GM12878 (cell line): ENCODE measurements around the gene CSNK1G1. TPM values are rescaled to one million over a fixed set of nuclear protein-coding genes. Genes with fewer than 3 reads are reported as not detected.

ENCODE experiments used
- ATAC-seq: fragments of 200-7000 bp; cut with Tn5 transposase; 3 replicates; pipeline ENCODE4 v1.9.1; 2020; ENCODE audit warnings: mild to moderate bottlenecking, moderate library complexity
- BruUV-seq: library from RNA; stranded (reverse); fragments of 400-500 nt; replicated peaks from 2 replicates; lab custom pipeline; 2021; lab: Mats Ljungman, UMichigan
- CTCF ChIA-PET: fragments of 300-600 bp; sonication (Branson Sonifier 250); formaldehyde crosslinking; extraction: SDS; loops from one replicate; lab custom pipeline; 2021; ENCODE audit warnings: inconsistent platforms; lab: Yijun Ruan, JAX
- POLR2A ChIA-PET: fragments of 350-600 bp; formaldehyde crosslinking; extraction: SDS; loops from one replicate; lab custom pipeline; 2021; ENCODE audit warnings: inconsistent platforms; lab: Charles Lee
- RAD21 ChIA-PET: fragments of 300-600 bp; sonication (Branson Sonifier 250); formaldehyde crosslinking; loops from one replicate; lab custom pipeline; 2023; ENCODE audit warnings: antibody characterized with exemption; ENCODE audit not compliant: unreplicated experiment; lab: Charles Lee
- SMC1A ChIA-PET: fragments of 300-600 bp; sonication (Branson Sonifier 250); formaldehyde crosslinking; loops from one replicate; lab custom pipeline; 2023; ENCODE audit not compliant: unreplicated experiment, uncharacterized antibody; lab: Charles Lee
- DNase-seq: peaks from one replicate; pipeline ENCODE4 v3.0.0-alpha.2; 2011; ENCODE audit warnings: low read depth, low spot score
- FAIRE-seq: peaks from 3 replicates; lab custom pipeline; 2011; peaks lifted over from hg19 to GRCh38; lab: Jason Lieb, UNC
- H2AFZ ChIP-seq: 2 replicates; pipeline ENCODE4 v1.6.0; 2011; ENCODE audit warnings: low read depth, low read length, control low read depth; ENCODE audit not compliant: control insufficient read depth
- H3K27ac ChIP-seq: 2 replicates; pipeline ENCODE4 v1.5.1; 2011; ENCODE audit warnings: control low read depth; ENCODE audit not compliant: control insufficient read depth, insufficient read depth
- H3K27me3 ChIP-seq, 2 experiments: replicated peaks in 1 of 2; 2 replicates each; pipeline versions ENCODE4 v1.6.0 to v1.6.1; 2011; ENCODE audit warnings: low read length in 1 of 2; ENCODE audit not compliant: control insufficient read depth in 2 of 2, insufficient read depth in 2 of 2
- H3K36me3 ChIP-seq, 2 experiments: 2 replicates each; pipeline ENCODE4 v1.5.1; 2011; ENCODE audit warnings: low read length in 1 of 2; ENCODE audit not compliant: control insufficient read depth in 2 of 2, insufficient read depth in 2 of 2
- H3K4me1 ChIP-seq: 2 replicates; pipeline ENCODE4 v1.6.1; 2011; ENCODE audit warnings: mild to moderate bottlenecking, low read length, moderate library complexity, mixed read lengths; ENCODE audit not compliant: control insufficient read depth, insufficient read depth
- H3K4me2 ChIP-seq: 2 replicates; pipeline ENCODE4 v1.6.0; 2011; ENCODE audit warnings: control low read depth; ENCODE audit not compliant: control insufficient read depth, insufficient read depth
- H3K4me3 ChIP-seq: fragments of 200-600 bp; sonication (generic); 2 replicates; pipeline ENCODE4 v1.5.1; 2016
- H3K79me2 ChIP-seq: 2 replicates; pipeline ENCODE4 v1.6.0; 2011; ENCODE audit warnings: low read length; ENCODE audit not compliant: control insufficient read depth, insufficient read depth
- H3K9ac ChIP-seq: 2 replicates; pipeline ENCODE4 v1.8.0; 2011; ENCODE audit warnings: low read length, control low read depth, mixed read lengths; ENCODE audit not compliant: control insufficient read depth, insufficient read depth
- H3K9me3 ChIP-seq: replicated peaks from 3 replicates; pipeline ENCODE4 v1.5.1; 2011; ENCODE audit warnings: mild to moderate bottlenecking, low read length; ENCODE audit not compliant: control insufficient read depth, insufficient read depth
- H4K20me1 ChIP-seq: 2 replicates; pipeline ENCODE4 v1.6.0; 2011; ENCODE audit not compliant: control insufficient read depth, insufficient read depth
- ATF3 ChIP-seq: IDR thresholded peaks from 2 replicates; pipeline ENCODE4 v1.6.1; 2011; ENCODE audit warnings: low read depth, mild to moderate bottlenecking, low read length, moderate library complexity, borderline replicate concordance; ENCODE audit errors: extremely low read depth
- BACH1 ChIP-seq: fragments of 450-650 bp; IDR thresholded peaks from 2 replicates; pipeline ENCODE4 v1.6.1; 2017; ENCODE audit warnings: mild to moderate bottlenecking, borderline replicate concordance
- CEBPB ChIP-seq, 2 experiments: fragments of 150-350 bp in 1 of 2; IDR thresholded peaks; 2 replicates each; pipeline ENCODE4 v1.6.1; 2012 to 2014; ENCODE audit warnings: low read depth in 2 of 2, low read length in 2 of 2, borderline replicate concordance in 1 of 2, inconsistent platforms in 1 of 2
- CHD2 ChIP-seq: IDR thresholded peaks from 2 replicates; pipeline ENCODE4 v1.6.1; 2011; ENCODE audit warnings: low read depth, low read length, improper control_type of control experiment, borderline replicate concordance
- EGR1 ChIP-seq, 2 experiments: IDR thresholded peaks; 1 replicate in 1 of 2; 2 replicates in 1 of 2; pipeline ENCODE4 v1.6.1; 2011 to 2012; ENCODE audit warnings: low read depth in 2 of 2, low read length in 2 of 2, borderline replicate concordance in 1 of 2, mild to moderate bottlenecking in 1 of 2, moderate library complexity in 1 of 2
- NFYB ChIP-seq: IDR thresholded peaks from 2 replicates; pipeline ENCODE4 v1.6.1; 2011; ENCODE audit warnings: low read depth, mild to moderate bottlenecking, low read length, improper control_type of control experiment, moderate library complexity; ENCODE audit not compliant: insufficient read depth
- NR2C2 ChIP-seq: IDR thresholded peaks from 2 replicates; pipeline ENCODE4 v1.6.1; 2011; ENCODE audit warnings: borderline replicate concordance, low read depth; ENCODE audit not compliant: control insufficient read depth, insufficient read length
- POLR2AphosphoS2 ChIP-seq: IDR thresholded peaks from 2 replicates; pipeline ENCODE4 v1.6.1; 2011; ENCODE audit warnings: low read depth, mild to moderate bottlenecking, low read length, improper control_type of control experiment, moderate library complexity
- SMAD5 ChIP-seq: IDR thresholded peaks from 2 replicates; pipeline ENCODE4 v1.6.1; 2016; ENCODE audit warnings: antibody characterized with exemption, low read depth
- SPI1 ChIP-seq: IDR thresholded peaks from 2 replicates; pipeline ENCODE4 v1.6.1; 2011; ENCODE audit warnings: low read depth, mild to moderate bottlenecking, low read length, moderate library complexity, borderline replicate concordance; ENCODE audit not compliant: insufficient read depth
- TAF1 ChIP-seq: IDR thresholded peaks from 2 replicates; pipeline ENCODE4 v1.6.1; 2011; ENCODE audit warnings: mild to moderate bottlenecking, low read depth, low read length, borderline replicate concordance
- ZBED1 ChIP-seq: IDR thresholded peaks from 2 replicates; pipeline ENCODE4 v1.6.1; 2016; ENCODE audit warnings: borderline replicate concordance
- ZNF217 ChIP-seq: fragments of 450-650 bp; IDR thresholded peaks from 2 replicates; pipeline ENCODE4 v1.6.1; 2017; ENCODE audit warnings: antibody characterized with exemption, mild to moderate bottlenecking
- ZNF274 ChIP-seq: IDR thresholded peaks from one replicate; pipeline ENCODE4 v1.8.0; 2011; ENCODE audit not compliant: insufficient read length, insufficient read depth
- ZSCAN29 ChIP-seq: fragments of 450-650 bp; IDR thresholded peaks from 2 replicates; pipeline ENCODE4 v1.6.1; 2017; ENCODE audit warnings: mild to moderate bottlenecking, moderate library complexity
- WGBS: methylation state at CpG from one replicate; pipeline ENCODE4 v1.1.6; 2016; ENCODE audit warnings: low lambda C conversion rate; ENCODE audit not compliant: insufficient replicate concordance, insufficient coverage; ENCODE audit errors: missing lambda C conversion rate; 5-methylcytosine and 5-hydroxymethylcytosine counted together
- in situ Hi-C: fragments of 300-500 bp; cut with MboI; formaldehyde crosslinking; loops from 9 replicates; pipeline ENCODE4 v1.14.3; 2018; ENCODE audit warnings: mixed read lengths
- intact Hi-C: fragments of 100-400 bp; cut with micrococcal nuclease; formaldehyde crosslinking; loops from one replicate; pipeline ENCODE4 v1.14.2; 2022; ENCODE audit not compliant: unreplicated experiment
- polyA plus RNA-seq, 11 experiments: library from polyadenylated mRNA; depleted of rRNA in 4 of 11; unstranded in 6 of 11; stranded (reverse) in 5 of 11; fragments of >200 nt; fragmentation: Nextera tagmentation in 4 of 11; fragmentation: Illumina TruSeq in 1 of 11; extraction: Ambion mirVana in 4 of 11; extraction: Trizol in 1 of 11; gene quantifications; 1 replicate in 1 of 11; 2 replicates in 10 of 11; pipeline versions ENCODE4 v1.2.1 to v1.2.3, GENCODE V29; 2011 to 2016; ENCODE audit warnings: inconsistent platforms in 2 of 11, missing spikeins in 2 of 11, low read depth in 1 of 11
- total RNA-seq, 4 experiments: library from RNA; depleted of rRNA in 3 of 4; stranded (reverse); fragments of >200 nt in 3 of 4; fragmentation: Illumina TruSeq in 1 of 4; extraction: Trizol in 1 of 4; gene quantifications; 2 replicates each; pipeline versions ENCODE4 v1.2.1 to v1.2.3, GENCODE V29; 2013 to 2021
- TF ChIP-seq, protein P1 (sequence below), 3 experiments: IDR thresholded peaks in 2 of 3; conservative IDR thresholded peaks in 1 of 3; 2 replicates each; pipeline ENCODE4 v1.5.1; 2011; ENCODE audit warnings: low read depth in 3 of 3, low read length in 3 of 3, mild to moderate bottlenecking in 3 of 3, control low read depth in 2 of 3, moderate library complexity in 2 of 3, inconsistent platforms in 1 of 3, mixed read lengths in 1 of 3; ENCODE audit not compliant: control insufficient read depth in 2 of 3, insufficient read depth in 1 of 3; ENCODE audit errors: extremely low read depth in 1 of 3
- TF ChIP-seq, protein P2 (sequence below): IDR thresholded peaks from 2 replicates; pipeline ENCODE4 v1.6.1; 2012; ENCODE audit warnings: low read depth, low read length, improper control_type of control experiment

CSNK1G1 gene
- total and polyA plus RNA-seq, 10 of the 15 experiments (the other 5 are each of a cell fraction or from before 2014, with no cell fraction given) = 6.1 to 23.4 (median 15.3) TPM

DNA sequence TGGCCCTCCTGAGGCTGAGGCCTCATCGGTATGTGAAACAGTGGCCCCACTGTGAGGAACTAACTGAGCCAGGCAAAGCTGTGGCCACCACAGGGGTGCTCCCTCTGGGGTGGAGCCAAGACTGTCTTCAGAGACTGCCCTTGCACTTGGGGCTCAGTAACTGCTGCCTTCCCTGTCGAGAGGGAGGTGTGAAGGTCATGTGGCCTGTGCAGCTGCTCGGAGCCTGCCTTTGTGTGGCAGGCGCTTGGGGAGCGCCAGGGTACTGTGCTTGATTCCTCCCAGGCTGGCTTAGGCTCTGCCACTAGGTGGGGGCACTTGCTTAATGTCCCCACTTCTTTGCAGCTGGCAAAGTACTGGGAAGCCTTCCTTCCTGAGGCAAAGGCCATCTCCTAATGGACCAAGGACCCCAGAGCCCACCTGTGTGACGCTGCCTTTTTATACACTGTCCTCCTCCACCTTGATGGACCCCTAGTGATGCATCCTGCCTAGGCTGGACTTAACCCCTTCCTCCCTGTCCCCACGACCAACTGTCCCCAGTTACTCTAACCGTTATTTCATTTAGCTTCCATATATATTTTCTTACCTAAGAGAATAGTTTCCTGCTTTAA, 218.6 kb downstream of the CSNK1G1 start:
- ATAC-seq (peak; percentile 80), FAIRE-seq (no peak), DNase-seq (no peak)
- CTCF ChIA-PET = interaction anchor here (1.1 to 2.5 kb wide), 4 partner anchors 10 to 26 kb away, joined by 3 to 24 read pairs (median 6); partner anchors contain the start of gene PPIB
- H3K27me3 ChIP-seq = no peaks in the 10 kb centered on the region
- WGBS = 58% methylated on average over 8 of the region's 8 CpGs
- H3K9me3 ChIP-seq = no peaks in the 10 kb centered on the region
- H3K4me3 ChIP-seq = no peak overlapping the region
- no peaks in the 10 kb centered on the region for H3K79me2 ChIP-seq
- no peaks in the 10 kb centered on the region; the same call in 1 of the 2 replicates for H3K4me1 ChIP-seq
- H2AFZ ChIP-seq = no peak overlapping the region
- H3K4me2 ChIP-seq = no peak overlapping the region
- SMC1A ChIA-PET = interaction anchor here (1.4 to 1.5 kb wide), 2 partner anchors 12 to 16 kb away, joined by 4 read pairs; no protein-coding TSS in a partner anchor
- POLR2A ChIA-PET = interaction anchor here (1.5 kb wide), 1 partner anchor 13 kb away, joined by 5 read pairs; no protein-coding TSS in a partner anchor
- peaks cover 31 to 35% of the 10 kb centered on the region in 2 experiments for H3K36me3 ChIP-seq
- intact Hi-C loops = no loop called here
- no peak overlapping the region for H3K9ac ChIP-seq
- in situ Hi-C loops = no loop called here
- no peaks in the 10 kb centered on the region for H4K20me1 ChIP-seq
- RAD21 ChIA-PET = interaction anchor here (1.0 to 1.4 kb wide), 2 partner anchors 16 kb away, joined by 3 to 6 read pairs; no protein-coding TSS in a partner anchor
- no TSS peak for BruUV-seq
- no peak overlapping the region for H3K27ac ChIP-seq
- TF ChIP-seq, protein P1, sequence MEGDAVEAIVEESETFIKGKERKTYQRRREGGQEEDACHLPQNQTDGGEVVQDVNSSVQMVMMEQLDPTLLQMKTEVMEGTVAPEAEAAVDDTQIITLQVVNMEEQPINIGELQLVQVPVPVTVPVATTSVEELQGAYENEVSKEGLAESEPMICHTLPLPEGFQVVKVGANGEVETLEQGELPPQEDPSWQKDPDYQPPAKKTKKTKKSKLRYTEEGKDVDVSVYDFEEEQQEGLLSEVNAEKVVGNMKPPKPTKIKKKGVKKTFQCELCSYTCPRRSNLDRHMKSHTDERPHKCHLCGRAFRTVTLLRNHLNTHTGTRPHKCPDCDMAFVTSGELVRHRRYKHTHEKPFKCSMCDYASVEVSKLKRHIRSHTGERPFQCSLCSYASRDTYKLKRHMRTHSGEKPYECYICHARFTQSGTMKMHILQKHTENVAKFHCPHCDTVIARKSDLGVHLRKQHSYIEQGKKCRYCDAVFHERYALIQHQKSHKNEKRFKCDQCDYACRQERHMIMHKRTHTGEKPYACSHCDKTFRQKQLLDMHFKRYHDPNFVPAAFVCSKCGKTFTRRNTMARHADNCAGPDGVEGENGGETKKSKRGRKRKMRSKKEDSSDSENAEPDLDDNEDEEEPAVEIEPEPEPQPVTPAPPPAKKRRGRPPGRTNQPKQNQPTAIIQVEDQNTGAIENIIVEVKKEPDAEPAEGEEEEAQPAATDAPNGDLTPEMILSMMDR (IDR thresholded peaks at IDR 0.05 in 2 of 3, conservative IDR thresholded peaks at IDR 0.05 in 1 of 3; ENCODE audit: control insufficient read depth in 2 of 3, extremely low read depth in 1 of 3, insufficient read depth in 1 of 3, low read depth in 3 of 3, low read length in 3 of 3) = peak in 1 of 3 experiments; percentile 33; a peak in 2 of 6 replicates
- no peak for TF ChIP-seq SPI1
- no peak for TF ChIP-seq BACH1
- no peak for TF ChIP-seq EGR1 (IDR thresholded peaks at IDR 0.05; ENCODE audit: borderline replicate concordance in 1 of 2, low read depth in 2 of 2, low read length in 2 of 2)
- no peak for TF ChIP-seq CHD2
- TF ChIP-seq NR2C2 = no peak
- TF ChIP-seq CEBPB (IDR thresholded peaks at IDR 0.05; ENCODE audit: borderline replicate concordance in 1 of 2, low read depth in 2 of 2, low read length in 2 of 2) = no peak
- TF ChIP-seq ZBED1 = no peak
- no peak for TF ChIP-seq SMAD5
- TF ChIP-seq ATF3 = no peak
- TF ChIP-seq ZNF274 = no peak
- TF ChIP-seq, protein P2, sequence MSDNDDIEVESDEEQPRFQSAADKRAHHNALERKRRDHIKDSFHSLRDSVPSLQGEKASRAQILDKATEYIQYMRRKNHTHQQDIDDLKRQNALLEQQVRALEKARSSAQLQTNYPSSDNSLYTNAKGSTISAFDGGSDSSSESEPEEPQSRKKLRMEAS = no peak
- no peak for TF ChIP-seq POLR2AphosphoS2
- no peak for TF ChIP-seq ZSCAN29
- no peak for TF ChIP-seq NFYB
- no peak for TF ChIP-seq TAF1
- no peak for TF ChIP-seq ZNF217
